ENCODE data around the gene CTIF.

DNA sequence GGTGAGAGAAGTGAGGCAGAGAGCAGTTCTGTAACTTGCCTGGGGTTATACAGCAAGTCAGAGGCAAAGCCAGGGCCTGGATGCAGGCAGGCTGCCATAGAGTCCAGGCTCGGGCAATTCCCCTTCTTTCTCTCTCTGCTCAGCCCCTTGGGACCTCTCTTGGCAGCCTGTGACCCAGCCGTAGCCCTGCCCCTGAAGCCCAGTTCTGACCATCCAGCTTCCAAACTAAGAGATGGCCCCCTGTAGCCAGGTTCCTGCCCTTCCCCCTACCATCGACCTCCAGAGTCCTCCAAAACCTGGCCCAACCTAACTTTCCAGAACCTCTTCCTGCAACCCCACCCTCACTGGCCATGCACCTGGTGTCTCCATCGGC lies 201.2 kb downstream of the CTIF start:
- TF ChIP-seq POLR2A (IDR thresholded peaks at IDR 0.05): no peak
- TF ChIP-seq, protein P1, sequence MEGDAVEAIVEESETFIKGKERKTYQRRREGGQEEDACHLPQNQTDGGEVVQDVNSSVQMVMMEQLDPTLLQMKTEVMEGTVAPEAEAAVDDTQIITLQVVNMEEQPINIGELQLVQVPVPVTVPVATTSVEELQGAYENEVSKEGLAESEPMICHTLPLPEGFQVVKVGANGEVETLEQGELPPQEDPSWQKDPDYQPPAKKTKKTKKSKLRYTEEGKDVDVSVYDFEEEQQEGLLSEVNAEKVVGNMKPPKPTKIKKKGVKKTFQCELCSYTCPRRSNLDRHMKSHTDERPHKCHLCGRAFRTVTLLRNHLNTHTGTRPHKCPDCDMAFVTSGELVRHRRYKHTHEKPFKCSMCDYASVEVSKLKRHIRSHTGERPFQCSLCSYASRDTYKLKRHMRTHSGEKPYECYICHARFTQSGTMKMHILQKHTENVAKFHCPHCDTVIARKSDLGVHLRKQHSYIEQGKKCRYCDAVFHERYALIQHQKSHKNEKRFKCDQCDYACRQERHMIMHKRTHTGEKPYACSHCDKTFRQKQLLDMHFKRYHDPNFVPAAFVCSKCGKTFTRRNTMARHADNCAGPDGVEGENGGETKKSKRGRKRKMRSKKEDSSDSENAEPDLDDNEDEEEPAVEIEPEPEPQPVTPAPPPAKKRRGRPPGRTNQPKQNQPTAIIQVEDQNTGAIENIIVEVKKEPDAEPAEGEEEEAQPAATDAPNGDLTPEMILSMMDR (IDR thresholded peaks at IDR 0.05): no peak
